Parathyroid adenoma (tissue), 2 donors: ENCODE measurements around the gene MAPT.

Experiments
- H2AFZ ChIP-seq: fragments of 300-600 bp; sonication (generic); one replicate; pipeline ENCODE4 v1.7.0; 2017; ENCODE audit warnings: antibody characterized with exemption, mild to moderate bottlenecking
- H3K27ac ChIP-seq: fragments of 300-600 bp; sonication (generic); one replicate; pipeline ENCODE4 v1.7.0; 2017
- H3K27me3 ChIP-seq: fragments of 300-600 bp; sonication (generic); one replicate; pipeline ENCODE4 v1.7.0; 2017; ENCODE audit warnings: low read length; ENCODE audit not compliant: control insufficient read depth, insufficient read depth
- H3K36me3 ChIP-seq: fragments of 300-600 bp; sonication (generic); one replicate; pipeline ENCODE4 v1.7.0; 2017; ENCODE audit warnings: low read length; ENCODE audit not compliant: control insufficient read depth, insufficient read depth
- H3K4me1 ChIP-seq: fragments of 300-600 bp; sonication (generic); one replicate; pipeline ENCODE4 v1.7.0; 2017; ENCODE audit warnings: control low read depth
- H3K4me2 ChIP-seq: fragments of 300-600 bp; sonication (generic); one replicate; pipeline ENCODE4 v1.7.0; 2017; ENCODE audit warnings: low read length
- H3K4me3 ChIP-seq: fragments of 300-600 bp; sonication (generic); one replicate; pipeline ENCODE4 v1.7.0; 2017; ENCODE audit warnings: low read depth, low read length
- H3K79me2 ChIP-seq: fragments of 300-600 bp; sonication (generic); one replicate; pipeline ENCODE4 v1.7.0; 2017; ENCODE audit warnings: control low read depth
- H3K9ac ChIP-seq: fragments of 300-600 bp; sonication (generic); one replicate; pipeline ENCODE4 v1.7.0; 2017; ENCODE audit warnings: mild to moderate bottlenecking
- H3K9me3 ChIP-seq: fragments of 300-600 bp; sonication (generic); one replicate; pipeline ENCODE4 v1.7.0; 2017; ENCODE audit warnings: low read length; ENCODE audit not compliant: control insufficient read depth
- CTCF ChIP-seq: fragments of 300-600 bp; sonication (generic); IDR thresholded peaks from one replicate; pipeline ENCODE4 v1.7.0; 2017; ENCODE audit warnings: antibody characterized with exemption, mild to moderate bottlenecking
- donor health status: primary hyperparathyroidism.

MAPT gene

GRCh38 chr17:45966606-45967280 lies 72.4 kb downstream of the MAPT start:
- no peak overlapping the region for H3K4me2 ChIP-seq
- no peaks in the 10 kb centered on the region for H3K4me1 ChIP-seq
- peaks cover 2% of the 10 kb centered on the region for H3K79me2 ChIP-seq
- H3K27ac ChIP-seq, result no peak overlapping the region
- no peak for TF ChIP-seq CTCF
- H3K9me3 ChIP-seq, result no peaks in the 10 kb centered on the region
- no peaks in the 10 kb centered on the region for H3K27me3 ChIP-seq
- H3K36me3 ChIP-seq, result no peaks in the 10 kb centered on the region
- no peak overlapping the region for H2AFZ ChIP-seq
- H3K9ac ChIP-seq, result no peak overlapping the region
- no peak overlapping the region for H3K4me3 ChIP-seq

- no peak overlapping the region for H3K4me3 ChIP-seq
- no peaks in the 10 kb centered on the region for H3K4me1 ChIP-seq
- H2AFZ ChIP-seq, result no peak overlapping the region
- no peak overlapping the region for H3K4me2 ChIP-seq
- H3K27ac ChIP-seq, result no peak overlapping the region
- TF ChIP-seq CTCF, result no peak
- no peaks in the 10 kb centered on the region for H3K36me3 ChIP-seq
- H3K9me3 ChIP-seq, result no peaks in the 10 kb centered on the region
- peaks cover 2% of the 10 kb centered on the region for H3K79me2 ChIP-seq
- H3K27me3 ChIP-seq, result no peaks in the 10 kb centered on the region
- H3K9ac ChIP-seq, result no peak overlapping the region
These were observed 73.0 kb downstream of the MAPT start for GRCh38 chr17:45967378-45967777.

- no peak overlapping the region for H2AFZ ChIP-seq
- no peaks in the 10 kb centered on the region for H3K36me3 ChIP-seq
- H3K9ac ChIP-seq, result no peak overlapping the region
- H3K4me1 ChIP-seq, result no peaks in the 10 kb centered on the region
- no peak overlapping the region for H3K4me3 ChIP-seq
- TF ChIP-seq CTCF, result no peak
- no peaks in the 10 kb centered on the region for H3K27me3 ChIP-seq
- peaks cover 2% of the 10 kb centered on the region for H3K79me2 ChIP-seq
- no peak overlapping the region for H3K27ac ChIP-seq
- H3K4me2 ChIP-seq, result no peak overlapping the region
- no peaks in the 10 kb centered on the region for H3K9me3 ChIP-seq
These were observed 74.4 kb downstream of the MAPT start for GRCh38 chr17:45968732-45969131.

- no peak overlapping the region for H3K27ac ChIP-seq
- no peak overlapping the region for H3K4me2 ChIP-seq
- no peaks in the 10 kb centered on the region for H3K4me1 ChIP-seq
- H2AFZ ChIP-seq, result no peak overlapping the region
- H3K79me2 ChIP-seq, result peaks cover 2% of the 10 kb centered on the region
- no peaks in the 10 kb centered on the region for H3K36me3 ChIP-seq
- H3K9ac ChIP-seq, result no peak overlapping the region
- TF ChIP-seq CTCF, result no peak
- H3K4me3 ChIP-seq, result no peak overlapping the region
- no peaks in the 10 kb centered on the region for H3K9me3 ChIP-seq
- H3K27me3 ChIP-seq, result no peaks in the 10 kb centered on the region
These were observed 75.4 kb downstream of the MAPT start for GRCh38 chr17:45969726-45970125.

- Histone ChIP-seq H3K9me3 (no peaks in the 10 kb centered on the region), H3K4me2 (no peak overlapping the region), H3K36me3 (no peaks in the 10 kb centered on the region), H3K79me2 (peaks cover 2% of the 10 kb centered on the region), H3K27me3 (no peaks in the 10 kb centered on the region), H3K4me1 (no peaks in the 10 kb centered on the region), H2AFZ (no peak overlapping the region), H3K9ac (no peak overlapping the region), H3K27ac (no peak overlapping the region), H3K4me3 (no peak overlapping the region)
- TF ChIP-seq CTCF, result no peak
These were observed 76.3 kb downstream of the MAPT start for GRCh38 chr17:45970659-45971058.
